HepG2 (cell line): ENCODE measurements around the gene SHC1. TPM values are rescaled to one million over a fixed set of nuclear protein-coding genes. Genes with fewer than 3 reads are reported as not detected.

Experiments
- ATAD3A ChIP-seq: sonication (generic); formaldehyde crosslinking; IDR thresholded peaks from 2 replicates; pipeline ENCODE4 v1.4.0; 2020; ENCODE audit warnings: missing genetic modification reagents
- CREM ChIP-seq, 2 experiments: sonication (generic) in 1 of 2; formaldehyde crosslinking in 1 of 2; IDR thresholded peaks; 2 replicates each; pipeline versions ENCODE4 v1.4.0 to v1.6.1; 2016 to 2020; ENCODE audit warnings: antibody characterized with exemption in 1 of 2, mild to moderate bottlenecking in 1 of 2, missing genetic modification reagents in 1 of 2
- EHMT2 ChIP-seq: fragments of 200-600 bp; sonication (generic); IDR thresholded peaks from 2 replicates; pipeline ENCODE4 v1.7.0; 2017; ENCODE audit warnings: antibody characterized with exemption, low read depth, low read length, borderline replicate concordance
- ELF3 ChIP-seq: IDR thresholded peaks from 2 replicates; pipeline ENCODE4 v1.6.1; 2016; ENCODE audit warnings: missing genetic modification reagents, missing compliant biosample characterization
- NFATC3 ChIP-seq: sonication (generic); formaldehyde crosslinking; IDR thresholded peaks from 2 replicates; pipeline ENCODE4 v1.5.1; 2020; ENCODE audit warnings: mild to moderate bottlenecking, missing genetic modification reagents
- PHF20 ChIP-seq: sonication (generic); formaldehyde crosslinking; IDR thresholded peaks from 2 replicates; pipeline ENCODE4 v1.5.0; 2020; ENCODE audit warnings: mild to moderate bottlenecking, missing genetic modification reagents
- SYNCRIP ChIP-seq: fragments of 200-400 bp; formaldehyde crosslinking; IDR thresholded peaks from 2 replicates; pipeline ENCODE4 v1.6.1; 2018; ENCODE audit warnings: mild to moderate bottlenecking, low read depth, low read length; ENCODE audit not compliant: insufficient read depth
- TBX3 ChIP-seq: fragments of 450-650 bp; IDR thresholded peaks from 2 replicates; pipeline ENCODE4 v1.6.1; 2017; ENCODE audit warnings: antibody characterized with exemption, mild to moderate bottlenecking, inconsistent platforms, borderline replicate concordance
- TCF7L2 ChIP-seq: IDR thresholded peaks from 2 replicates; pipeline ENCODE4 v1.6.1; 2011; ENCODE audit warnings: mild to moderate bottlenecking, low read depth, low read length, moderate library complexity
- ZNF232 ChIP-seq: sonication (generic); formaldehyde crosslinking; IDR thresholded peaks from 2 replicates; pipeline ENCODE4 v1.4.0; 2020; ENCODE audit warnings: missing genetic modification reagents, borderline replicate concordance
- polyA plus RNA-seq, 8 experiments: library from polyadenylated mRNA; depleted of rRNA in 3 of 8; stranded (reverse) in 7 of 8; unstranded in 1 of 8; fragments of >200 nt; fragmentation: Illumina TruSeq in 4 of 8; extraction: Trizol in 4 of 8; gene quantifications; 2 replicates each; pipeline versions ENCODE4 v1.2.1 to v1.2.3, GENCODE V29; 2011 to 2016; ENCODE audit warnings: low read depth in 4 of 8, missing spikeins in 1 of 8, mixed read lengths in 1 of 8; ENCODE audit not compliant: insufficient read depth in 1 of 8
- total RNA-seq, 5 experiments: library from RNA; depleted of rRNA; stranded (reverse); fragments of >200 nt; fragmentation: Illumina TruSeq; extraction: Trizol; gene quantifications; 2 replicates each; pipeline ENCODE4 v1.2.3, GENCODE V29; 2016; ENCODE audit warnings: low read depth in 1 of 5
- TF ChIP-seq, protein P1 (sequence below): sonication (generic); formaldehyde crosslinking; IDR thresholded peaks from 2 replicates; pipeline ENCODE4 v1.4.0; 2020; ENCODE audit warnings: missing genetic modification reagents
- TF ChIP-seq, protein P2 (sequence below): sonication (generic); formaldehyde crosslinking; IDR thresholded peaks from 2 replicates; pipeline ENCODE4 v1.4.0; 2020; ENCODE audit warnings: missing genetic modification reagents
- TF ChIP-seq, protein P3 (sequence below): sonication (generic); formaldehyde crosslinking; IDR thresholded peaks from 2 replicates; pipeline ENCODE4 v1.8.1; 2023; ENCODE audit warnings: missing genetic modification reagents, mild to moderate bottlenecking, borderline replicate concordance
- TF ChIP-seq, protein P4 (sequence below): sonication (generic); formaldehyde crosslinking; IDR thresholded peaks from 2 replicates; pipeline ENCODE4 v1.5.1; 2020; ENCODE audit warnings: missing genetic modification reagents, mild to moderate bottlenecking, borderline replicate concordance
- TF ChIP-seq, protein P5 (sequence below): sonication (generic); formaldehyde crosslinking; IDR thresholded peaks from 2 replicates; pipeline ENCODE4 v1.4.0; 2020; ENCODE audit warnings: missing genetic modification reagents
- TF ChIP-seq, protein P6 (sequence below): sonication (generic); formaldehyde crosslinking; IDR thresholded peaks from 2 replicates; pipeline ENCODE4 v1.4.0; 2020; ENCODE audit warnings: missing genetic modification reagents

The SHC1 gene
- total and polyA plus RNA-seq, 2 of the 13 experiments (the other 11 are each of a cell fraction or from before 2014, with no cell fraction given) = 52.0 to 137 TPM

DNA sequence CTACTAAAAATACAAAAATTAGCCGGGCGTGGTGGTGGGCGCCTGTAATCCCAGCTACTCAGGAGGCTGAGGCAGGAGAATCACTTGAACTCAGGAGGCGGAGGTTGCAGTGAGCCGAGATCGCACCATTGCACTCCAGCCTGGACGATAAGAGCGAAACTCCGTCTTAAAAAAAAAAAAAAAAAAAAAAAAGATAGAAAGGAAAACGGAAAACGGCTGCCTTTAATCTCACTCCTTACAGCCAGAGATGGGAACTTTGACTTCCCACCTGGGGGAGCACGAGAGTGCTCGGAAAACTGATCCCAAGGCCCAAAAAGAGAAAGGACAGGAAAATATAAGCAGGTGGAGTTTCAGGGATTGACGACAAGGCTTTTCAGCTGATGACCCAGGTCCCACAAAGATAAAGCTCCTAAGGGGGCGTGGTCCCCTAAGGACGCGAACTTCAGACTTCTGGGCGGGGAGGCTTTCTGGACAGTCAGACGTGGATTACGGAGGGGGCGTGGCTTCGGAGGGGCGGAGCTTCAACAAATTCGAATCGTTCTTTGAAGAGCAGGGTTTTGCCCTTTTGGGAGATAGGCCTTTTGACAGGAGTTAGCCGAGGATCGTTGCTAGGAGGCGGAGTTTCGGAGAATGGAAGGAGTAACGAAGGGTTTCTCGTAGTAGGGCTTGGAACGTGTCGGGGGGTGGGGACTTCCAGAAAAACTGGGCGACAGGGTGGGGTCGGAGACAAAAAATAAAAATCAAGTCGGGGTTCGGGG lies 3.0 kb upstream of the SHC1 start (continued):
- TF ChIP-seq, protein P1, sequence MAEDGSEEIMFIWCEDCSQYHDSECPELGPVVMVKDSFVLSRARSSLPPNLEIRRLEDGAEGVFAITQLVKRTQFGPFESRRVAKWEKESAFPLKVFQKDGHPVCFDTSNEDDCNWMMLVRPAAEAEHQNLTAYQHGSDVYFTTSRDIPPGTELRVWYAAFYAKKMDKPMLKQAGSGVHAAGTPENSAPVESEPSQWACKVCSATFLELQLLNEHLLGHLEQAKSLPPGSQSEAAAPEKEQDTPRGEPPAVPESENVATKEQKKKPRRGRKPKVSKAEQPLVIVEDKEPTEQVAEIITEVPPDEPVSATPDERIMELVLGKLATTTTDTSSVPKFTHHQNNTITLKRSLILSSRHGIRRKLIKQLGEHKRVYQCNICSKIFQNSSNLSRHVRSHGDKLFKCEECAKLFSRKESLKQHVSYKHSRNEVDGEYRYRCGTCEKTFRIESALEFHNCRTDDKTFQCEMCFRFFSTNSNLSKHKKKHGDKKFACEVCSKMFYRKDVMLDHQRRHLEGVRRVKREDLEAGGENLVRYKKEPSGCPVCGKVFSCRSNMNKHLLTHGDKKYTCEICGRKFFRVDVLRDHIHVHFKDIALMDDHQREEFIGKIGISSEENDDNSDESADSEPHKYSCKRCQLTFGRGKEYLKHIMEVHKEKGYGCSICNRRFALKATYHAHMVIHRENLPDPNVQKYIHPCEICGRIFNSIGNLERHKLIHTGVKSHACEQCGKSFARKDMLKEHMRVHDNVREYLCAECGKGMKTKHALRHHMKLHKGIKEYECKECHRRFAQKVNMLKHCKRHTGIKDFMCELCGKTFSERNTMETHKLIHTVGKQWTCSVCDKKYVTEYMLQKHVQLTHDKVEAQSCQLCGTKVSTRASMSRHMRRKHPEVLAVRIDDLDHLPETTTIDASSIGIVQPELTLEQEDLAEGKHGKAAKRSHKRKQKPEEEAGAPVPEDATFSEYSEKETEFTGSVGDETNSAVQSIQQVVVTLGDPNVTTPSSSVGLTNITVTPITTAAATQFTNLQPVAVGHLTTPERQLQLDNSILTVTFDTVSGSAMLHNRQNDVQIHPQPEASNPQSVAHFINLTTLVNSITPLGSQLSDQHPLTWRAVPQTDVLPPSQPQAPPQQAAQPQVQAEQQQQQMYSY (CRISPR knock-in tag) = 0 out of 2 replicates have a peak, but pooled peaks have one; percentile 15
- TF ChIP-seq PHF20 (CRISPR knock-in tag) (no peak; the same call in 1 of the 2 replicates), SYNCRIP (no peak), ATAD3A (no peak), TCF7L2 (no peak), CREM (IDR thresholded peaks at IDR 0.05) (no peak; the same call in 1 of the 2 replicates), CREM (CRISPR knock-in tag; IDR thresholded peaks at IDR 0.05) (no peak), NFATC3 (CRISPR knock-in tag) (no peak), ZNF232 (CRISPR knock-in tag) (no peak), ELF3 (no peak), EHMT2 (no peak), TBX3 (no peak)
- TF ChIP-seq, protein P2, sequence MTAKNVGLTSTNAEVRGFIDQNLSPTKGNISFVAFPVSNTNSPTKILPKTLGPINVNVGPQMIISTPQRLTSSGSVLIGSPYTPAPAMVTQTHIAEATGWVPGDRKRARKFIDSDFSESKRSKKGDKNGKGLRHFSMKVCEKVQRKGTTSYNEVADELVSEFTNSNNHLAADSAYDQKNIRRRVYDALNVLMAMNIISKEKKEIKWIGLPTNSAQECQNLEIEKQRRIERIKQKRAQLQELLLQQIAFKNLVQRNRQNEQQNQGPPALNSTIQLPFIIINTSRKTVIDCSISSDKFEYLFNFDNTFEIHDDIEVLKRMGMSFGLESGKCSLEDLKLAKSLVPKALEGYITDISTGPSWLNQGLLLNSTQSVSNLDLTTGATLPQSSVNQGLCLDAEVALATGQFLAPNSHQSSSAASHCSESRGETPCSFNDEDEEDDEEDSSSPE (CRISPR knock-in tag) = 0 out of 2 replicates have a peak, but pooled peaks have one; percentile 34
- TF ChIP-seq, protein P3, sequence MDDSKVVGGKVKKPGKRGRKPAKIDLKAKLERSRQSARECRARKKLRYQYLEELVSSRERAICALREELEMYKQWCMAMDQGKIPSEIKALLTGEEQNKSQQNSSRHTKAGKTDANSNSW (CRISPR knock-in tag) = no peak
- TF ChIP-seq, protein P4, sequence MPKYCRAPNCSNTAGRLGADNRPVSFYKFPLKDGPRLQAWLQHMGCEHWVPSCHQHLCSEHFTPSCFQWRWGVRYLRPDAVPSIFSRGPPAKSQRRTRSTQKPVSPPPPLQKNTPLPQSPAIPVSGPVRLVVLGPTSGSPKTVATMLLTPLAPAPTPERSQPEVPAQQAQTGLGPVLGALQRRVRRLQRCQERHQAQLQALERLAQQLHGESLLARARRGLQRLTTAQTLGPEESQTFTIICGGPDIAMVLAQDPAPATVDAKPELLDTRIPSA (CRISPR knock-in tag) = 0 out of 2 replicates have a peak, but pooled peaks have one; percentile 26
- TF ChIP-seq, protein P5, sequence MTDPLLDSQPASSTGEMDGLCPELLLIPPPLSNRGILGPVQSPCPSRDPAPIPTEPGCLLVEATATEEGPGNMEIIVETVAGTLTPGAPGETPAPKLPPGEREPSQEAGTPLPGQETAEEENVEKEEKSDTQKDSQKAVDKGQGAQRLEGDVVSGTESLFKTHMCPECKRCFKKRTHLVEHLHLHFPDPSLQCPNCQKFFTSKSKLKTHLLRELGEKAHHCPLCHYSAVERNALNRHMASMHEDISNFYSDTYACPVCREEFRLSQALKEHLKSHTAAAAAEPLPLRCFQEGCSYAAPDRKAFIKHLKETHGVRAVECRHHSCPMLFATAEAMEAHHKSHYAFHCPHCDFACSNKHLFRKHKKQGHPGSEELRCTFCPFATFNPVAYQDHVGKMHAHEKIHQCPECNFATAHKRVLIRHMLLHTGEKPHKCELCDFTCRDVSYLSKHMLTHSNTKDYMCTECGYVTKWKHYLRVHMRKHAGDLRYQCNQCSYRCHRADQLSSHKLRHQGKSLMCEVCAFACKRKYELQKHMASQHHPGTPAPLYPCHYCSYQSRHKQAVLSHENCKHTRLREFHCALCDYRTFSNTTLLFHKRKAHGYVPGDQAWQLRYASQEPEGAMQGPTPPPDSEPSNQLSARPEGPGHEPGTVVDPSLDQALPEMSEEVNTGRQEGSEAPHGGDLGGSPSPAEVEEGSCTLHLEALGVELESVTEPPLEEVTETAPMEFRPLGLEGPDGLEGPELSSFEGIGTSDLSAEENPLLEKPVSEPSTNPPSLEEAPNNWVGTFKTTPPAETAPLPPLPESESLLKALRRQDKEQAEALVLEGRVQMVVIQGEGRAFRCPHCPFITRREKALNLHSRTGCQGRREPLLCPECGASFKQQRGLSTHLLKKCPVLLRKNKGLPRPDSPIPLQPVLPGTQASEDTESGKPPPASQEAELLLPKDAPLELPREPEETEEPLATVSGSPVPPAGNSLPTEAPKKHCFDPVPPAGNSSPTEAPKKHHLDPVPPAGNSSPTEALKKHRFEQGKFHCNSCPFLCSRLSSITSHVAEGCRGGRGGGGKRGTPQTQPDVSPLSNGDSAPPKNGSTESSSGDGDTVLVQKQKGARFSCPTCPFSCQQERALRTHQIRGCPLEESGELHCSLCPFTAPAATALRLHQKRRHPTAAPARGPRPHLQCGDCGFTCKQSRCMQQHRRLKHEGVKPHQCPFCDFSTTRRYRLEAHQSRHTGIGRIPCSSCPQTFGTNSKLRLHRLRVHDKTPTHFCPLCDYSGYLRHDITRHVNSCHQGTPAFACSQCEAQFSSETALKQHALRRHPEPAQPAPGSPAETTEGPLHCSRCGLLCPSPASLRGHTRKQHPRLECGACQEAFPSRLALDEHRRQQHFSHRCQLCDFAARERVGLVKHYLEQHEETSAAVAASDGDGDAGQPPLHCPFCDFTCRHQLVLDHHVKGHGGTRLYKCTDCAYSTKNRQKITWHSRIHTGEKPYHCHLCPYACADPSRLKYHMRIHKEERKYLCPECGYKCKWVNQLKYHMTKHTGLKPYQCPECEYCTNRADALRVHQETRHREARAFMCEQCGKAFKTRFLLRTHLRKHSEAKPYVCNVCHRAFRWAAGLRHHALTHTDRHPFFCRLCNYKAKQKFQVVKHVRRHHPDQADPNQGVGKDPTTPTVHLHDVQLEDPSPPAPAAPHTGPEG (CRISPR knock-in tag) = no peak
- TF ChIP-seq, protein P6, sequence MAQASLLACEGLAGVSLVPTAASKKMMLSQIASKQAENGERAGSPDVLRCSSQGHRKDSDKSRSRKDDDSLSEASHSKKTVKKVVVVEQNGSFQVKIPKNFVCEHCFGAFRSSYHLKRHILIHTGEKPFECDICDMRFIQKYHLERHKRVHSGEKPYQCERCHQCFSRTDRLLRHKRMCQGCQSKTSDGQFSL (CRISPR knock-in tag) = no peak; the same call in 1 of the 2 replicates
